ENCODE results near the gene UBA1. TPM values are rescaled to one million over a fixed set of nuclear protein-coding genes. Genes with fewer than 3 reads are reported as not detected.

UBA1 gene
- polyA plus RNA-seq, 3 donors, result 46.3 to 120 (median 80.0) TPM

DNA sequence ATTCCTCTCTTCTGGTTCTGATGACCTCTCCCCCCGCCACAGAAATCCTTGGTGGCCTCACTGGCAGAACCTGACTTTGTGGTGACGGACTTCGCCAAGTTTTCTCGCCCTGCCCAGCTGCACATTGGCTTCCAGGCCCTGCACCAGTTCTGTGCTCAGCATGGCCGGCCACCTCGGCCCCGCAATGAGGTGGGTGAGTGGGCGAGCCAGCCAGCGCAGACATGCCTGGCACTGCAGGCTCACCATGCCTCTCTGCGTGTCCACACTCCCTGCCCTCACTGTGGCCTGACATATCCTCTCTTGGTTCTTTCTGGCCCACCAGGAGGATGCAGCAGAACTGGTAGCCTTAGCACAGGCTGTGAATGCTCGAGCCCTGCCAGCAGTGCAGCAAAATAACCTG is 8.7 kb downstream of the UBA1 start:
- 89 to 94% (median 90%) methylated on average over 11 of the region's 11 CpGs for WGBS, 3 donors
- H3K27ac ChIP-seq (ENCODE audit: low read depth, low read length), result no peak overlapping the region

DNA sequence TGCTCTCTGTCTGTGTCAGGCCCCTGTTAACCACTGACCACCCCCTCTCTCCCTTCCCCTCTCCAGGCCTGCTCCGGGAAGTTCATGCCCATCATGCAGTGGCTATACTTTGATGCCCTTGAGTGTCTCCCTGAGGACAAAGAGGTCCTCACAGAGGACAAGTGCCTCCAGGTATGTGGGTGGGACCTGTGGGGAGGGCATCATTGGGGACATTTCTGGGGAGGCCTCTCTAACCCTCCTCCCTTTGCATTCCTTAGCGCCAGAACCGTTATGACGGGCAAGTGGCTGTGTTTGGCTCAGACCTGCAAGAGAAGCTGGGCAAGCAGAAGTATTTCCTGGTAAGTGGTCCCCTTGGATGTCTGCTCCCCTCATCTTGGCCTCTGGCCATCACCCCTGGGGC is 9.2 kb downstream of the UBA1 start:
- WGBS, 3 donors, result 80 to 89% (median 85%) methylated on average over 2 to 4 of the region's 4 CpGs
- no peak overlapping the region for H3K27ac ChIP-seq (ENCODE audit: low read depth, low read length)

DNA sequence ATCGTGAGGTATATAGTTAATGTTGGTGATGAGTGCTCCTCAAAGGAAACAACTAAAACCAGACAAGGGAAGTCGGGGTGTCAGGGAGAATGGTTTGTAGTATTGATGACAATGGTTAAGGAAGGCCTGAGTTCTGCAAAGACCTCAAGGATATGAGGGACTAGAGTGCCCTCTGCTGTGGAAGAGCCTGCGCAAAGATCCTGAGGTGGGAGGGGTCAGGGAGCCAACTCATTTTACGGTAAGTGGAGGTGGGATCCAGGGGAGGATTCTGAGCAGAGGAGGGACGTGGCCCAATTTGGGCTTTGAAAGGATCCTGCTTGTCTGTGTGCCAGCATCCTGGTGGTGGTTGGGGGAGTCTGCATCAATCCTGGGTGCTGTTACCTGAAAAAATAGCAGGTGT is 11.3 kb downstream of the UBA1 start:
- no peak overlapping the region for H3K27ac ChIP-seq (ENCODE audit: low read depth, low read length)
- 70 to 85% (median 76%) methylated on average over 5 of the region's 5 CpGs for WGBS, 3 donors

DNA sequence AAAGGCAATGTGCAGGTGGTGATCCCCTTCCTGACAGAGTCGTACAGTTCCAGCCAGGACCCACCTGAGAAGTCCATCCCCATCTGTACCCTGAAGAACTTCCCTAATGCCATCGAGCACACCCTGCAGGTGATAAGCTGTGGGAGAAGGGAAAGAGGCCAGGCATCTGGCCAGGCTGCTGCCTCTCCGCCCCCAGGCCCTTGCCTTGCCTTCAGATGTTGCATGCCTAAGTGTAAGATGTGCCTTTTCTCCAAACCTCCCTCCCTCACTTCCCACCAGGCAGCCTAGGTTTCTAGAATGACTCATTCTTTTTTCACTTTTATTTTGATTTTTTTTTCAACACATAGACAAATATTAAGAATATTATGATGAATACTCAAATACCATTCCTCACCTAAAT is 12.7 kb downstream of the UBA1 start:
- no peak overlapping the region for H3K27ac ChIP-seq (ENCODE audit: low read depth, low read length)
- 65 to 83% (median 71%) methylated on average over 3 of the region's 3 CpGs for whole genome bisulfite sequencing, 3 donors

DNA sequence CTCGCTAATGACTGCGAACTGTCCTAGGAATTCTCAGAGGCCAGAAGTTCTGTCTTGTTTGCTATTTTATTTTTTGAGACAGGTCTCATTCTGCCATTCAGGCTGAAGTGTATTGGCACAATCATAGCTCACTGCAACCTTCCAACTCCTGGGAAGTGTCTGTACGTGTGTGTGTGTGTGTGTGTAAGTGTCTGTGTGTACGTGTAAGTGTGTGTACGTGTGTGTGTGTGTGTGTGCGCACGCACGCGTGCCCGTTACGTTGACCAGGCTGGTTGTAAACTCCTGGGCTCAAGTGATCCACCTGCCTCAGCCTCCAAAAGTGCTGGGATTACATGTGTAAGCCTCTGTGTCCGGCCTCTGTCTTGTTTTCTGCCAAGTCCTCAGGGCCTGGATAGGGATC is 14.5 kb downstream of the UBA1 start:
- WGBS, 3 donors, result 85 to 89% (median 86%) methylated on average over 12 of the region's 12 CpGs

DNA sequence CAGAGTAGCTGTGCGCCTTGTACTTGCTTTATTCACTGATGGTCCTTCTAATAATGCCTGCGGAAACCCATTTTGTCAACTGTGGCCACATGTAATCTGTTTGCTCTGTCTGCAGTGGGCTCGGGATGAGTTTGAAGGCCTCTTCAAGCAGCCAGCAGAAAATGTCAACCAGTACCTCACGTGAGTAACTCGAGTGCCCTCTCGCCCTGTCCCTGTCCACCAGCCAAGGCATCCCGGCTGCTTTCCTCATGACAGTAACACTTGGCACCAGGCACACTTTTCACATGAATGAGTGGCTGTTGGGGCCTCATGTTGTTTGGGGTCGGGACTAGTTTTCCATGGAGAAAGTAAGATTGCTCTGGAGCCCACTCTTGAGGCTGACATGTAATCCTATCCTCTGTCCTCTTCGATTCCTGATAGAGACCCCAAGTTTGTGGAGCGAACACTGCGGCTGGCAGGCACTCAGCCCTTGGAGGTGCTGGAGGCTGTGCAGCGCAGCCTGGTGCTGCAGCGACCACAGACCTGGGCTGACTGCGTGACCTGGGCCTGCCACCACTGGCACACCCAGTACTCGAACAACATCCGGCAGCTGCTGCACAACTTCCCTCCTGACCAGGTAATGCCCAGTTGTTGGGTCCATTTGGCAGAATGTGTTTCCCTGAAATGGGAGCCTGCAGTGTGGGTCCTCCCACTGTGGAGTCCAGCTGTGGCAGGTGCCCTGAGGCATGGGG is 16.0 kb downstream of the UBA1 start:
- WGBS, 3 donors, result 92 to 95% (median 93%) methylated on average over 14 to 16 of the region's 16 CpGs
- H3K27ac ChIP-seq (ENCODE audit: low read depth, low read length), result no peak overlapping the region

More for the DNA sequence above, 14.5 kb downstream of the UBA1 start:
- no peak overlapping the region for H3K27ac ChIP-seq (ENCODE audit: low read depth, low read length)

DNA sequence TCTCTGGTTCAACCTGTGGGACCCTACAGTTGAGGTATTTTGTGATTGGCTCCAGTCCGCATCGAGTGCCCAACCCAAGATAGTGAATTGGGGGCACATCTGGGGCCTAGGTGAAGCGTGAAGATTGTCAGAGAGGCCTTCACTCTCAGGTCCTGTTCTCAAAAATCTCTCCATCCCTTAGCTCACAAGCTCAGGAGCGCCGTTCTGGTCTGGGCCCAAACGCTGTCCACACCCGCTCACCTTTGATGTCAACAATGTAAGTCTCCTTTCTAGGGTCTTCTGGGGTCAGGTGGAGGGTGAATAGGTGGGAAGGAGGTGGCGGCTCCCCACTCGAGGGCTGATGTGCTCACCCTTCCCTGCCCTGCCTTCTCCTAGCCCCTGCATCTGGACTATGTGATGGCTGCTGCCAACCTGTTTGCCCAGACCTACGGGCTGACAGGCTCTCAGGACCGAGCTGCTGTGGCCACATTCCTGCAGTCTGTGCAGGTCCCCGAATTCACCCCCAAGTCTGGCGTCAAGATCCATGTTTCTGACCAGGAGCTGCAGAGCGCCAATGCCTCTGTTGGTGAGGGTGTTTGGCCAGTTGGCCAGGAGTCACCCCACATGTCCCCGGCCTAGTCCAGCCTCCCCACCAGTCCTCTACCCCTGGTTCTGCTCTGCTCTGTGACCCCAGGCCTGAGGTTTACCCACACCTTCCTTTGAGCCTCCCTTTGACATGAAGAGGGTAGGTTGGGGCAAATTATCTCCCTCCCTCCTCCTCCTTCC is 17.2 kb downstream of the UBA1 start:
- WGBS, 3 donors, result 90 to 95% (median 92%) methylated on average over 12 to 15 of the region's 15 CpGs
- H3K27ac ChIP-seq (ENCODE audit: low read depth, low read length), result no peak overlapping the region

DNA sequence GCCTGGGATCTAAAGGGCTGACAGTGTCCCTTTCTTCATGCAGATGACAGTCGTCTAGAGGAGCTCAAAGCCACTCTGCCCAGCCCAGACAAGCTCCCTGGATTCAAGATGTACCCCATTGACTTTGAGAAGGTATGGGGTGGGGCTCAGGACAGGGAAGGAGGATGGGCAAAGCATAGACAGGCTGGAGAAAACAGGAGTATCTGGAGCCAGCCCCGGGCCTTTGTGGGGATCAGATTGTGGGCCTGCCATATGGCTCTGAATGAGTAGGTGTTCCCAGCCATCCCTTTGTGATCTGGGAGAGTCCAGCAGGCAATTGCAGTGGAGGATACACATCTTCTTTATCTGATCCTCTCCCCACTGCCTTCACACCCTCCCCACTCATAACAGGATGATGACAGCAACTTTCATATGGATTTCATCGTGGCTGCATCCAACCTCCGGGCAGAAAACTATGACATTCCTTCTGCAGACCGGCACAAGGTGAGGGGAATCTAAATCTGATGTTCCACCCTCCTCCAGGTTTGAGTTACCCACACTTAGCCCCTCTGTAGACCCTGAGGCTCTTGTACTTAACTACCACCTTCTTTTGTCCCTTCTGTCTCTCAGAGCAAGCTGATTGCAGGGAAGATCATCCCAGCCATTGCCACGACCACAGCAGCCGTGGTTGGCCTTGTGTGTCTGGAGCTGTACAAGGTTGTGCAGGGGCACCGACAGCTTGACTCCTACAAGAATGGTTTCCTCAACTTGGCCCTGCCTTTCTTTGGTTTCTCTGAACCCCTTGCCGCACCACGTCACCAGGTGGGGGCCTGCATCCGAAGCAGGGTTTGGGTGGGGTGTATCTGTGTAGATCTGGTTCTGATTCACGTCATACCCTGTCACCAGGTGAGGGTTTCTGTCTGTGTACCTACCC is 19.0 kb downstream of the UBA1 start:
- 89 to 96% (median 95%) methylated on average over 12 of the region's 12 CpGs for WGBS, 3 donors

DNA sequence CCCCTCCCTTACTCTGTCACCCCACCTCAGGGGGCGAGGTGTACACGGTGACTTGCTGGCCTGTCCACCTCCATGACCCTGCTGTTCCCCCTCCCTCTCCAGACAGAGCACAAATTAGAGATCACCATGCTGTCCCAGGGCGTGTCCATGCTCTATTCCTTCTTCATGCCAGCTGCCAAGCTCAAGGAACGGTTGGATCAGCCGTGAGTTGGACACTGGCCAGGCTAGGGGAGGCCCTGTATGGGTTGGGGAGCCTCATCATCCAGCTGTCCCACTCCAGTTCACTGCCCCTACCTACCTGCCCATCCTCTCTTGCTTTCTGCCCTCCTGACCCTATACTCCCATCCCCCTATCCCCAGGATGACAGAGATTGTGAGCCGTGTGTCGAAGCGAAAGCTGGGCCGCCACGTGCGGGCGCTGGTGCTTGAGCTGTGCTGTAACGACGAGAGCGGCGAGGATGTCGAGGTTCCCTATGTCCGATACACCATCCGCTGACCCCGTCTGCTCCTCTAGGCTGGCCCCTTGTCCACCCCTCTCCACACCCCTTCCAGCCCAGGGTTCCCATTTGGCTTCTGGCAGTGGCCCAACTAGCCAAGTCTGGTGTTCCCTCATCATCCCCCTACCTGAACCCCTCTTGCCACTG is 20.9 kb downstream of the UBA1 start:
- WGBS, 3 donors, result 88 to 90% (median 90%) methylated on average over 19 to 20 of the region's 20 CpGs
- H3K27ac ChIP-seq (ENCODE audit: low read depth, low read length), result no peak overlapping the region

More for the DNA sequence above, 19.0 kb downstream of the UBA1 start:
- no peak overlapping the region for H3K27ac ChIP-seq (ENCODE audit: low read depth, low read length)

DNA sequence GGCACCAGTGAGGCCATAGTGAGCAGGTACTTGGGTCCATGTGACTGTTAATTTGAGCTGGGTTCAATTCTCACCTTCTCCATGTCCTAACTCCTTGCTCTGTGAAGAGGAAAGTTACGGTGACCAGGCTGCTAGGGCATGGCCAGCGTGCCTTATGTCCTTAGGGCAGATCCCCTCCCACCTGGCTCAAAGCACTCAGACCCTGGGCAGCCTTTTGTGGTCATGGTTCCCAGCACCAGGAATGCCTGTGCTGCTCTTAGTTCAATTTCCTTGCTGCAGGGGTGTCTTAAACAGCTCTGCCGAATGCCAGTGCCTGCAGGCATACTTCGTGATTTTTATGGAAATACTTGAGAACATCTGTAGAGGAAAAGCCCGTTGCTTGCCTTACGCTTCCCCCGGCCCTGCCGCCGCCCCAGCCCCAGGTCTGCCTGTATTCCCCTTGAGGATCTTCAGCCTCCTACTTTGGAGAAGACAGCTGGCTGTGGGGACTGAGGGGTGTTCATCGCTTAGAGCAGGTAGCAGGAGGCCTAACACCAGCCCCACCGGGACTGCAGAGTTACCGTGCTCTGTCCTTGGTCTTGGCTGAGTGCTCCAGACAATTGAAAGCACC is 21.8 kb downstream of the UBA1 start:
- no peak overlapping the region for H3K27ac ChIP-seq (ENCODE audit: low read depth, low read length)
- 84 to 95% (median 89%) methylated on average over 12 of the region's 12 CpGs for WGBS, 3 donors

DNA sequence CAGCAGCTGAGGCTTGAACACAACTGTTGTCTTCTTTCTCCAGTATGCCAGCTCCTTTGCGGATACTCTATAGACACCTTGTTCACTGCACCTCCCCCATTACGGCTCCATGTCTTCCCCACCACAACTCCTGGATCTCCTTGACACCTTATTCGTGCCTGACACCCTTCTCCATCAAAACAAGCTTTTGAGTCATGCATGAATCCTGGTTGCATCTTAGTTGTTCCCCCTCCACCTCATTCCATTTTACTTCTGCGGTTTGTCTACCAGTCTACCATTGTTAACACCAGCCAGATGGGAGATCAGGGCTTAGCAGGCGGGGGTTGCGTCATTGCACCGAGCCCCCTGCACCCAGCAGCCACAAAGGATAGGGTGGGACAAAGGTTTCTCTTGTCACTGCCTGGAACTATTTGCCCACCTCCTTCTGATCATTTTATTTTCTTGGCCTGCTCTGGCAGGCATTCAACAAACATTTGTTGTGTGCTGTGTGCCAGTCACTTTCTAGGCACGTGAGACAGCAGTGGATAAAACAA is 22.8 kb downstream of the UBA1 start:
- WGBS, 3 donors, result 77 to 88% (median 79%) methylated on average over 8 of the region's 8 CpGs
- no peak overlapping the region for H3K27ac ChIP-seq (ENCODE audit: low read depth, low read length)

DNA sequence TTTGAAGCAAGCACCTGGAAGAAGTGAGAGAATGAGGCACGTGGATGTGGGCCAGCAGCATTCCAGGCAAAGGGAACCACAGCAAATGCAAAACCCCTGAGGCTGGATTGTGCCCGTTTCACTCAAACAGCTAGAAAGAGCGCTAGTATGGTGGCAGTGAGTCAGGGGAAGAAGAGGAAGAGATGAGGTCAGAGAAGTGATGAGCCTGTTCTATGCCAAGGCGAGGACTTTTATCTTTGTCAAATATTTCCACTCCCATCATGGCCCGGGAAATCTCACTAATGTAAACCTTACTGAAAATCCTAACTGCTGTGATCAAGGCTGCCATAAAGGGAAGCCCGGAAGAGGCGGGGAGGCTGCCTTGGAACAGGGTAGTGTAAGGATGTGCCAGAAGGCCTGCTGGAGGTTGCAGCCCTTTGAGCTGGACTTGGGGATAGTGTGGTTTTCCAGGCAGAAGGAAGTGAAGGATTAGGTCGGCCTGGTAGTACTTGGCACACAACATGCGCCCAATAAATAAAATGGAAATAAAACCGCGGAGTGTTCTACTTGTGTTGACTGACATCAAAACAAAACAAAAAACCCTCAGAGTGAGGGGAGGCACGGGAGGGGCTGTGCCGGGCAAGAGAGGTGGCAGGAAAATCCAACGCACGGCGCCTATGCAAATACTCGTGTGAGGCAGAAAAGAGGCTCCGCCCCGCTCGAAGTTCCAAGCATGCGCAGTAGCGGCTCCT is 23.7 kb downstream of the UBA1 start:
- 4 to 18% (median 6%) methylated on average over 21 to 22 of the region's 22 CpGs for WGBS, 3 donors

DNA sequence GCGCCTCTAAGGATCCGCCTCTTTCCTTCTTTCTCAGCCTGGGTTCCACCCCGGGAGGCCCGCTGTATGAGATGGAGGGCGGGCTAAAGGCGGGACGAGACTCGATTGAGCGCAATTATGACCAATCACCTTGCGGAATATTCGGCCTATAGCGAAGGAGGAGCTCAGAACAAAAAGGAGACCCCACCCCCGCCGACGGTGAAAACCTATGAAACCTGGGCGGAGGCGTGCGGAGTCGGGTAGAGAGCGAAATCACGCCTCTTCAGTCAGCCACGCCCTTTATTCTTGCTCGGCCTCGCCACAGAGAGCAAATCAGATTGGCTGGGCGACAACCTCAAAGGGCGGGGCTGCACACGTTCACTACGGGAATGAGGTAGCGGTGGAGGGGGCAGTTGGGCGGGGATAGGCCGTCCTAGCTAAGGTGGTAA is 24.2 kb downstream of the UBA1 start:
- 0 to 5% (median 1%) methylated on average over 31 of the region's 31 CpGs for WGBS, 3 donors
- no peak overlapping the region for H3K27ac ChIP-seq (ENCODE audit: low read depth, low read length)

More for the DNA sequence above, 23.7 kb downstream of the UBA1 start:
- H3K27ac ChIP-seq (ENCODE audit: low read depth, low read length), result no peak overlapping the region

DNA sequence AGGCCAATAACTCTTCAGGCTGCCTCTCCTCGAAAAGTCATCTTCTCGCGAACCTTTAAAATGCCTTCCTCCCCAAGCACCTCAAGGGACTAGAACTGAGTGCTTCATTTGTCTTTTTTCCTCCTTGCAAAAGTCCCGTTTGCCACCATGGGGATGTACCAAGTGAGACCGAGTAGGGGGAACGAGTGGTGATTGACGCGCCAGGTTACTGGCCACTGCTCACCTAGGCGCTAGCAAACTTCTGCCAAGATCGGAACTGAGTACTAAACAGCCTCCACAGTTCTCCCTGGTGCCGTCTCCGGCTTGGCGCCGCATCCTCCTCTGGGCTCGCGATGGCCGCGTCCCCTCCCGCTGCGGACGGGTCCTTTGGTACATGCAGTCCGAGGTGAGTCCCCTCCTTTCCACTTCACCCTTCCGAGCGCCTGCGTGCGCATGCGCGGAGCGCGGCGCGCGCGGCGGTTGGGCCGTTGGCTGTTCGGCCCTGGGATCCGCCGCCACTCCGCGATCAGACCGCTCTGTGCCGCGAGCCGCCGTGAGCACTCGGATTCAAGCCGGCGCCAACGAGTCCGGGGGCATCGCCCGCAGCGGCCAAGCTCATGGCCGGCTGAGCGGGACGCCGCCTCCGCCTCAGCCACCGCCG is 24.8 kb downstream of the UBA1 start, which contains the start of gene CDK16:
Gene CDK16 (plus strand): TSS at position 402 of the 640 bp plus-strand sequence. CDS start 4,877 bp downstream, outside the sequence.
- WGBS, 3 donors, result 0 to 1% (median 0%) methylated on average over 28 to 61 of the region's 61 CpGs

DNA sequence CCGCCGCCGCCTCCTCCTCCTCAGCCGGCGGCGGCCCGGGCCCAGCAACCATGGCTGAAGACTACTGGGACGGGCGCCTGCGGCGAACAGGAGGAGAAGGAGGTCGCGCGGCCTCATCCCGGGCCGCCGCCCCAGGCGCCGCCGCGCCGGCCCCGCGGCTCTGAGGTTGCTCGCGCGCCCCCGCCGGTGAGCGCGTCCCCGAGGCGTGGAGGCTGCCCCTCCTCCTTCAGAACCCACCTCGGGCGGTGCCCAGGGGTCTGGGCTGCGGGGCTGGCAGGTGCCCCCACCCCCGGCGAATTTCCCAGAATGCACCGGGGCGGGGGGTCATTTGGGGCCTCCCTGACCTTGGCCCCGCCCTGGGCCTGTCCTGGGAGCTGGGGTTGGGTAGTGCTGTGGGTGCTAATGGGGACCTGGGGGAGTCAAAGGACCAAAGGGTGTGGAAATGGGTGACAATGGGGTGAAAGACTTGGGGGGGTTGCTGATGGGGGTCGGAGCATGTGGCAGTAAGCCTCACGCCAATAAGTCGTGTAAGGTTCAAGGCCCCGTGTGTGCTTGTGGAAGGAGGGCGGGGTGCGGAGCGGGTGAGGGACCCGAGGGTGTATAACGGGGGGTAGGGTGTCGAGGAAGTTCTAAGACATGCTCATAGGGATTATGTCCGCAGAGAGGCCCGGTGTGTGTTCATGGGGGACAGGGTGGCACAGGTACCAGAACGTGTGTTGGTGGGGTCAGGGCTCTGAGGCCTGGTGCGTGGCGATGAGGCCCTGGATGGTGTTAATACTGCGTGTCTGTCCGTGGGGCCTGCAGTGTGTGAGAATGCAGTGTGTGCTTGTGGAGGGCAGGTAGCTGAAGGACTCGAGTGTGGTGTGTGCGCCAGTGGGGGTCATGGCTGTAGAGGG is 25.5 kb downstream of the UBA1 start:
- H3K27ac ChIP-seq (ENCODE audit: low read depth, low read length), result no peak overlapping the region
- WGBS, 3 donors, result 1 to 16% (median 2%) methylated on average over 21 to 57 of the region's 60 CpGs

More for the DNA sequence above, 24.8 kb downstream of the UBA1 start, which contains the start of gene CDK16:
- no peak within 1 kb of the TSS for H3K27ac ChIP-seq (ENCODE audit: low read depth, low read length)
